RWPE2 (cell line): ENCODE data around the gene EXOC5.
A peak's percentile ranks its signal among the peaks of the same experiment; 100 is the strongest.

Experiments
- ATAC-seq: fragments of 200-7000 bp; cut with Tn5 transposase; 3 replicates; pipeline ENCODE4 v1.9.1; 2021; ENCODE audit warnings: low read depth
- DNase-seq: peaks from one replicate; pipeline ENCODE4 v3.0.0-alpha.2; 2020; ENCODE audit warnings: low spot score
- H3K27ac ChIP-seq: fragments of 450-650 bp; 2 replicates; pipeline ENCODE4 v1.5.1; 2017; ENCODE audit warnings: mild to moderate bottlenecking; ENCODE audit not compliant: poor library complexity, severe bottlenecking
- H3K27me3 ChIP-seq: fragments of 250-450 bp; sonication (Bioruptor Pico); 2 replicates; pipeline ENCODE4 v1.5.1; 2021; ENCODE audit warnings: mild to moderate bottlenecking, moderate library complexity; ENCODE audit not compliant: insufficient read depth, poor library complexity, severe bottlenecking
- H3K36me3 ChIP-seq: fragments of 250-450 bp; sonication (Bioruptor Pico); 2 replicates; pipeline ENCODE4 v1.5.1; 2020; ENCODE audit warnings: low read depth, mild to moderate bottlenecking, moderate library complexity
- H3K4me1 ChIP-seq: fragments of 250-450 bp; sonication (Bioruptor Pico); 2 replicates; pipeline ENCODE4 v1.5.1; 2021; ENCODE audit warnings: mild to moderate bottlenecking, moderate library complexity; ENCODE audit not compliant: insufficient read depth, poor library complexity, severe bottlenecking
- H3K4me3 ChIP-seq: fragments of 250-450 bp; sonication (Bioruptor Pico); 2 replicates; pipeline ENCODE4 v1.5.1; 2021; ENCODE audit warnings: mild to moderate bottlenecking, moderate library complexity; ENCODE audit not compliant: severe bottlenecking
- H3K9me3 ChIP-seq: fragments of 250-450 bp; sonication (Bioruptor Pico); 2 replicates; pipeline ENCODE4 v1.5.1; 2021; ENCODE audit warnings: mild to moderate bottlenecking, moderate library complexity; ENCODE audit not compliant: severe bottlenecking
- TF ChIP-seq, protein P1 (sequence below): fragments of 450-650 bp; IDR thresholded peaks from one replicate; pipeline ENCODE4 v1.5.1; 2017; ENCODE audit warnings: mild to moderate bottlenecking, moderate library complexity; ENCODE audit not compliant: poor library complexity, severe bottlenecking

Gene EXOC5, protein sequence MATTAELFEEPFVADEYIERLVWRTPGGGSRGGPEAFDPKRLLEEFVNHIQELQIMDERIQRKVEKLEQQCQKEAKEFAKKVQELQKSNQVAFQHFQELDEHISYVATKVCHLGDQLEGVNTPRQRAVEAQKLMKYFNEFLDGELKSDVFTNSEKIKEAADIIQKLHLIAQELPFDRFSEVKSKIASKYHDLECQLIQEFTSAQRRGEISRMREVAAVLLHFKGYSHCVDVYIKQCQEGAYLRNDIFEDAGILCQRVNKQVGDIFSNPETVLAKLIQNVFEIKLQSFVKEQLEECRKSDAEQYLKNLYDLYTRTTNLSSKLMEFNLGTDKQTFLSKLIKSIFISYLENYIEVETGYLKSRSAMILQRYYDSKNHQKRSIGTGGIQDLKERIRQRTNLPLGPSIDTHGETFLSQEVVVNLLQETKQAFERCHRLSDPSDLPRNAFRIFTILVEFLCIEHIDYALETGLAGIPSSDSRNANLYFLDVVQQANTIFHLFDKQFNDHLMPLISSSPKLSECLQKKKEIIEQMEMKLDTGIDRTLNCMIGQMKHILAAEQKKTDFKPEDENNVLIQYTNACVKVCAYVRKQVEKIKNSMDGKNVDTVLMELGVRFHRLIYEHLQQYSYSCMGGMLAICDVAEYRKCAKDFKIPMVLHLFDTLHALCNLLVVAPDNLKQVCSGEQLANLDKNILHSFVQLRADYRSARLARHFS

GRCh38 chr14:57268161-57269069, at the start of gene EXOC5, which contains the start of gene AP5M1:
Gene EXOC5, minus strand, starts transcription at chr14:57268905. Its CDS starts 257 bp downstream, at chr14:57268648.
Gene AP5M1, plus strand, starts transcription at chr14:57268971. Its CDS starts 344 bp downstream, at chr14:57269315.
- ATAC-seq (peak; percentile 83), DNase-seq (peak; percentile 91)
- Histone ChIP-seq H3K36me3 (peaks cover 20% of the 10 kb centered on the region), H3K27me3 (no peaks in the 10 kb centered on the region), H3K4me1 (peaks cover 33% of the 10 kb centered on the region), H3K27ac (peak within 1 kb of the TSS; percentile 76), H3K9me3 (no peaks in the 10 kb centered on the region), H3K4me3 (peak within 1 kb of the TSS; percentile 92)
- TF ChIP-seq, protein P1, sequence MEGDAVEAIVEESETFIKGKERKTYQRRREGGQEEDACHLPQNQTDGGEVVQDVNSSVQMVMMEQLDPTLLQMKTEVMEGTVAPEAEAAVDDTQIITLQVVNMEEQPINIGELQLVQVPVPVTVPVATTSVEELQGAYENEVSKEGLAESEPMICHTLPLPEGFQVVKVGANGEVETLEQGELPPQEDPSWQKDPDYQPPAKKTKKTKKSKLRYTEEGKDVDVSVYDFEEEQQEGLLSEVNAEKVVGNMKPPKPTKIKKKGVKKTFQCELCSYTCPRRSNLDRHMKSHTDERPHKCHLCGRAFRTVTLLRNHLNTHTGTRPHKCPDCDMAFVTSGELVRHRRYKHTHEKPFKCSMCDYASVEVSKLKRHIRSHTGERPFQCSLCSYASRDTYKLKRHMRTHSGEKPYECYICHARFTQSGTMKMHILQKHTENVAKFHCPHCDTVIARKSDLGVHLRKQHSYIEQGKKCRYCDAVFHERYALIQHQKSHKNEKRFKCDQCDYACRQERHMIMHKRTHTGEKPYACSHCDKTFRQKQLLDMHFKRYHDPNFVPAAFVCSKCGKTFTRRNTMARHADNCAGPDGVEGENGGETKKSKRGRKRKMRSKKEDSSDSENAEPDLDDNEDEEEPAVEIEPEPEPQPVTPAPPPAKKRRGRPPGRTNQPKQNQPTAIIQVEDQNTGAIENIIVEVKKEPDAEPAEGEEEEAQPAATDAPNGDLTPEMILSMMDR, result peak; percentile 31

DNA sequence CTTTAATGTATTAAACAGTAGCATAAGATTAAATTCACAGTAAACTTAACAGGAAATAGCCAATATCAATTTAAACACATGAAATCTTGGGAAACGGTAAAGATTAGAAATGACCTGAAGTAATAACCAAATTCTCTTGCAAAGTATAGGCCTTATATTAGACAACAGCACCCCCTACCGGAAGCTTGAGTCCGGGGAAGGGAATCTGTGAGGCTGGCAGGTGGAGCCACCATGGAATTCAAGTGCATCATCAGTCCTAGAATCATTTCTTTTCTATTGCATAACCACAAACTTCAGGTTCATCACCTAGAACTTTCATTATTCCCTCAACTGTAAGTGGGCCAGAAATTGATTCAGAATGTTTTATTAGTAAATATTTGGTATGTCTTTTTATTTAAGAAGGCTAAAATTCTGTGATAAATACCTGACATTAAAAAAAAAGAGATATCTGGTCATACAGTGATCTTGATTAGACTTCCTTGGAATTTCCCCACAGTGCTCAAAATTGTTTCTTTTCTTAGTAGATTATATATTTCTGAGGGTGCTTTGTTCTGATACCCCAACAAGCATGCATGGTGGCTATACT, 48.6 kb upstream of the EXOC5 start:
- no peak overlapping the region for H3K4me3 ChIP-seq
- H3K4me1 ChIP-seq, result no peaks in the 10 kb centered on the region
- ATAC-seq (peak; percentile 80), DNase-seq (peak; percentile 69)
- TF ChIP-seq, protein P1, result peak; percentile 96
- no peaks in the 10 kb centered on the region for H3K9me3 ChIP-seq
- no peak overlapping the region for H3K27ac ChIP-seq
- no peaks in the 10 kb centered on the region for H3K36me3 ChIP-seq
- H3K27me3 ChIP-seq, result peaks cover 33% of the 10 kb centered on the region

DNA sequence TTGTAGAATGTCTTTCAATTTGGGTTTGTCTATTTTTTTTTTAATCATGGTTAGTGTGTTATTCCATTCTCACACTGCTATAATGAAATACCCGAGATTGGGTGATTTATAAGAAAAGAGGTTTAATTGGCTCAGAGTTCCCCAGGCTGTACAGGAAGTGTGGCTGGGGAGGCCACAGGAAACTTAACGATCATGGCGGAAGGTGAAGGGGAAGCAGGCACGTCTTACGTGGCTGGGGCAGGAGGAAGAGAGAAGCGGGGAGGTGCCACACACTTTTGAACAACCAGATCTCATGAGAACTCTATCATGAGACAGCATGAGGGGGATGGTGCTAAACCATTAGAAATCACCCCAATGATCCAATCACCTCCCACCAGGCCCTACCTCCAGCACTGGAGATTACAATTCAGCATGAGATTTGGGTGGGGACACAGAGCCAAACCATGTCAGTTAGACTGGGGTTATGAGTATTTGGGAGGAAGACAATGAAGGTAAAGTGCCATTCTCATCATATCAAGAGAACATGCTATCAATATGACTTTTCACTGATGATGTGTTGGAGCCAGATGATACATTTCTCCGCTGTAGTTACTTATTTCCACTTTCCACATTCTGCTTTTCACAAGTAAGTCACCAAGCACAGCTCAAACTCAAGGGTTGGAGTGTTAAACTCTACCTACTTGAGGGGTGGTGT, 45.8 kb upstream of the EXOC5 start:
- no peaks in the 10 kb centered on the region for H3K36me3 ChIP-seq
- no peak for DNase-seq
- ATAC-seq, result no peak

DNA sequence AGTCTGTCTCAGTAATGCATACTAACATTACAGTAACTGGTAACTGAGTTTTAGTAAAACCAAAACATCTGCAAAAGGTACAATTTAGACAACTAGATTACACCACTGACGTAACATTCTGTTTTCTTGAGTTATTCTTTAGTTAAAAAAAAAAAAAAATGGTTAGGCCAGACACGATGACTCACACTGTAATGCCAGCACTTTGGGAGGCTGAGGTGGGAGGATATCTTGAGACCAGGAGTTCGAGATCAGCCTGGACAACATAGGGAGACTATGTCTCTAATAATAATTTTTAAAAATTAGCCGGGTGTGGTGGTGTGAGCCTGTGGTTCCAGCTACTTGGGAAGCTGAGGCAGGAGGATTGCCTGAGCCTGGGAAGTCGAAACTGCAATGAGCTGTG, 34.2 kb upstream of the EXOC5 start:
- no peaks in the 10 kb centered on the region for H3K36me3 ChIP-seq
- TF ChIP-seq, protein P1, result no peak
- no peaks in the 10 kb centered on the region for H3K4me1 ChIP-seq
- no peak overlapping the region for H3K27ac ChIP-seq
- ATAC-seq (no peak), DNase-seq (no peak)
- peaks cover 19% of the 10 kb centered on the region for H3K27me3 ChIP-seq
- no peak overlapping the region for H3K4me3 ChIP-seq
- no peaks in the 10 kb centered on the region for H3K9me3 ChIP-seq

More for the DNA sequence above, 45.8 kb upstream of the EXOC5 start:
- no peaks in the 10 kb centered on the region for H3K4me1 ChIP-seq
- no peak overlapping the region for H3K4me3 ChIP-seq
- peaks cover 17% of the 10 kb centered on the region for H3K27me3 ChIP-seq
- TF ChIP-seq, protein P1, result no peak
- H3K27ac ChIP-seq, result no peak overlapping the region
- H3K9me3 ChIP-seq, result no peaks in the 10 kb centered on the region
